HG03060 (cell line): ENCODE results near the gene ITPRIP.

Source experiments
- ATAC-seq: cut with Tn5 transposase; IDR thresholded peaks from one replicate; pipeline ENCODE4 v1.9.1; 2021; ENCODE audit warnings: low read depth, moderate number of reproducible peaks; ENCODE audit not compliant: unreplicated experiment

Gene ITPRIP

GRCh38 chr10:104337985-104338735 is at the start of gene ITPRIP:
ITPRIP (minus strand) TSS chr10:104338465; CDS start chr10:104316051, 22,414 bp downstream.
- ATAC-seq = peak; percentile 35

- peak; percentile 69 for ATAC-seq
Observed at GRCh38 chr10:104387130-104387888, 49.0 kb upstream of the ITPRIP start.

GRCh38 chr10:104380336-104380735 is 42.1 kb upstream of the ITPRIP start:
- no peak for ATAC-seq

- no peak for ATAC-seq
Observed at GRCh38 chr10:104376784-104377300, 38.6 kb upstream of the ITPRIP start.

GRCh38 chr10:104374591-104374990 is 36.3 kb upstream of the ITPRIP start:
- ATAC-seq = no peak

GRCh38 chr10:104371753-104372152 is 33.5 kb upstream of the ITPRIP start:
- no peak for ATAC-seq

- ATAC-seq = no peak
Observed at GRCh38 chr10:104368381-104368780, 30.1 kb upstream of the ITPRIP start.

- no peak for ATAC-seq
Observed at GRCh38 chr10:104367904-104368303, 29.6 kb upstream of the ITPRIP start.

GRCh38 chr10:104359811-104360210 is 21.5 kb upstream of the ITPRIP start:
- ATAC-seq = no peak

- ATAC-seq = peak; percentile 40
Observed at GRCh38 chr10:104353325-104354048, 15.2 kb upstream of the ITPRIP start, which contains the start of gene CFAP58. CFAP58 (plus strand) TSS chr10:104353833; CDS start chr10:104353898, 65 bp downstream.

GRCh38 chr10:104351919-104352318 is 13.7 kb upstream of the ITPRIP start:
- ATAC-seq = peak; percentile 20

GRCh38 chr10:104351061-104351702 is 12.9 kb upstream of the ITPRIP start:
- ATAC-seq = no peak

- ATAC-seq = peak; percentile 23
Observed at GRCh38 chr10:104350127-104350635, 11.9 kb upstream of the ITPRIP start.

- ATAC-seq = peak; percentile 41
Observed at GRCh38 chr10:104349623-104350126, 11.4 kb upstream of the ITPRIP start.

- no peak for ATAC-seq
Observed at GRCh38 chr10:104348601-104349000, 10.3 kb upstream of the ITPRIP start.

GRCh38 chr10:104347295-104348045 is 9.2 kb upstream of the ITPRIP start:
- no peak for ATAC-seq

- no peak for ATAC-seq
Observed at GRCh38 chr10:104345941-104346340, 7.7 kb upstream of the ITPRIP start.

GRCh38 chr10:104345515-104345914 is 7.2 kb upstream of the ITPRIP start:
- no peak for ATAC-seq

- no peak for ATAC-seq
Observed at GRCh38 chr10:104344219-104344618, 6.0 kb upstream of the ITPRIP start.
